Uterus (tissue), 4 donors: Measurements from ENCODE around the gene ZNF71. TPM values are rescaled to one million over a fixed set of nuclear protein-coding genes. Genes with fewer than 3 reads are reported as not detected.

Experiments
- DNase-seq, 2 donors: peaks; one replicate each; pipeline ENCODE4 v3.0.0-alpha.2; 2019 to 2020
- H3K27ac ChIP-seq, 2 donors: fragments of 200-600 bp; sonication (generic); 1 replicate in 1 of 2; 2 replicates in 1 of 2; pipeline ENCODE4 v1.5.1; 2016 to 2018
- H3K27me3 ChIP-seq, 2 donors: fragments of 200-600 bp; sonication (generic); one replicate each; pipeline ENCODE4 v1.5.1; 2018 to 2019; ENCODE audit warnings: control low read depth in 1 of 2
- H3K36me3 ChIP-seq, 2 donors: fragments of 200-600 bp; sonication (generic); one replicate each; pipeline ENCODE4 v1.5.1; 2019; ENCODE audit warnings: control low read depth in 1 of 2
- H3K4me1 ChIP-seq, 2 donors: fragments of 200-600 bp; sonication (generic); one replicate each; pipeline ENCODE4 v1.5.1; 2018 to 2019; ENCODE audit warnings: control low read depth in 1 of 2
- H3K4me3 ChIP-seq, 2 donors: fragments of 200-600 bp; sonication (generic); 1 replicate in 1 of 2; 2 replicates in 1 of 2; pipeline ENCODE4 v1.5.1; 2018 to 2019; ENCODE audit warnings: mild to moderate bottlenecking in 1 of 2
- H3K9me3 ChIP-seq, 2 donors: fragments of 200-600 bp; sonication (generic); one replicate each; pipeline ENCODE4 v1.5.1; 2019; ENCODE audit warnings: control low read depth in 1 of 2
- POLR2A ChIP-seq, 2 donors: fragments of 450-650 bp; IDR thresholded peaks; one replicate each; pipeline ENCODE4 v1.6.1; 2016; ENCODE audit warnings: antibody characterized with exemption in 2 of 2, mild to moderate bottlenecking in 1 of 2, moderate library complexity in 1 of 2
- intact Hi-C: fragments of 100-400 bp; cut with DNase I; formaldehyde crosslinking; loops from one replicate; pipeline ENCODE4 v1.15.1; 2023; ENCODE audit warnings: low total_unique reads
- total RNA-seq, 4 donors: library from RNA; depleted of rRNA in 3 of 4; stranded (reverse); fragments of >200 nt in 3 of 4; gene quantifications; one replicate each; pipeline versions ENCODE4 v1.1.0 to v1.2.4, GENCODE V29; 2014 to 2023
- TF ChIP-seq, protein P1 (sequence below), 4 experiments: fragments of 200-600 bp in 2 of 4; fragments of 450-650 bp in 2 of 4; sonication (generic) in 2 of 4; IDR thresholded peaks; one replicate each; pipeline ENCODE4 v1.5.1; 2016 to 2019; ENCODE audit warnings: antibody characterized with exemption in 4 of 4, mild to moderate bottlenecking in 2 of 4, moderate library complexity in 1 of 4
- donor health status: DM: yes; HTN: yes; CAD: no.

Gene ZNF71
- total RNA-seq, 4 donors from 2014 or later, result 10.3 to 31.3 (median 13.6) TPM

- H3K4me3 ChIP-seq, result no peak overlapping the region
- intact Hi-C loops, result loop anchor here (10.0 kb wide), 1 partner anchor 553 kb away; no protein-coding TSS in a partner anchor
- H3K4me1 ChIP-seq, result no peaks in the 10 kb centered on the region
- peak; percentile 23 to 35 for DNase-seq
- no peaks in the 10 kb centered on the region for H3K36me3 ChIP-seq
- H3K27ac ChIP-seq, result no peak overlapping the region
- H3K27me3 ChIP-seq, result peaks cover 0 to under 1% of the 10 kb centered on the region in 2 donors
- H3K9me3 ChIP-seq, result peaks cover 0 to 5% of the 10 kb centered on the region in 2 donors
- no peak for TF ChIP-seq POLR2A (IDR thresholded peaks at IDR 0.05)
- TF ChIP-seq, protein P1, sequence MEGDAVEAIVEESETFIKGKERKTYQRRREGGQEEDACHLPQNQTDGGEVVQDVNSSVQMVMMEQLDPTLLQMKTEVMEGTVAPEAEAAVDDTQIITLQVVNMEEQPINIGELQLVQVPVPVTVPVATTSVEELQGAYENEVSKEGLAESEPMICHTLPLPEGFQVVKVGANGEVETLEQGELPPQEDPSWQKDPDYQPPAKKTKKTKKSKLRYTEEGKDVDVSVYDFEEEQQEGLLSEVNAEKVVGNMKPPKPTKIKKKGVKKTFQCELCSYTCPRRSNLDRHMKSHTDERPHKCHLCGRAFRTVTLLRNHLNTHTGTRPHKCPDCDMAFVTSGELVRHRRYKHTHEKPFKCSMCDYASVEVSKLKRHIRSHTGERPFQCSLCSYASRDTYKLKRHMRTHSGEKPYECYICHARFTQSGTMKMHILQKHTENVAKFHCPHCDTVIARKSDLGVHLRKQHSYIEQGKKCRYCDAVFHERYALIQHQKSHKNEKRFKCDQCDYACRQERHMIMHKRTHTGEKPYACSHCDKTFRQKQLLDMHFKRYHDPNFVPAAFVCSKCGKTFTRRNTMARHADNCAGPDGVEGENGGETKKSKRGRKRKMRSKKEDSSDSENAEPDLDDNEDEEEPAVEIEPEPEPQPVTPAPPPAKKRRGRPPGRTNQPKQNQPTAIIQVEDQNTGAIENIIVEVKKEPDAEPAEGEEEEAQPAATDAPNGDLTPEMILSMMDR (IDR thresholded peaks at IDR 0.05), result no peak
These were observed 43.0 kb downstream of the ZNF71 start for GRCh38 chr19:56637976-56638555.

GRCh38 chr19:56639217-56639616, 44.1 kb downstream of the ZNF71 start:
- TF ChIP-seq, protein P1 (IDR thresholded peaks at IDR 0.05), result no peak
- TF ChIP-seq POLR2A (IDR thresholded peaks at IDR 0.05), result no peak
- Histone ChIP-seq H3K27ac (no peak overlapping the region), H3K4me3 (no peak overlapping the region), H3K36me3 (no peaks in the 10 kb centered on the region), H3K9me3 (peaks cover 0 to 5% of the 10 kb centered on the region in 2 donors), H3K27me3 (peaks cover 0 to 8% of the 10 kb centered on the region in 2 donors), H3K4me1 (no peaks in the 10 kb centered on the region)
- intact Hi-C loops, result loop anchor here (10.0 kb wide), 1 partner anchor 554 kb away; no protein-coding TSS in a partner anchor
- DNase-seq, result no peak

GRCh38 chr19:56642711-56643459, 47.8 kb downstream of the ZNF71 start, which contains the start of gene SMIM17:
Gene SMIM17 (plus strand): TSS chr19:56643159. CDS start chr19:56645668, 2,509 bp downstream.
- Histone ChIP-seq H3K27me3 (peaks cover 0 to 8% of the 10 kb centered on the region in 2 donors), H3K36me3 (no peaks in the 10 kb centered on the region), H3K9me3 (no peaks in the 10 kb centered on the region), H3K4me1 (no peaks in the 10 kb centered on the region), H3K4me3 (no peak within 1 kb of the TSS), H3K27ac (no peak within 1 kb of the TSS)
- TF ChIP-seq, protein P1 (IDR thresholded peaks at IDR 0.05), result no peak
- no peak for TF ChIP-seq POLR2A (IDR thresholded peaks at IDR 0.05)
- intact Hi-C loops, result no loop called here
- DNase-seq, result no peak

GRCh38 chr19:56643460-56643955, 48.4 kb downstream of the ZNF71 start:
- H3K27ac ChIP-seq, result no peak overlapping the region
- H3K27me3 ChIP-seq, result peaks cover 0 to 8% of the 10 kb centered on the region in 2 donors
- H3K36me3 ChIP-seq, result no peaks in the 10 kb centered on the region
- H3K9me3 ChIP-seq, result no peaks in the 10 kb centered on the region
- H3K4me1 ChIP-seq, result no peaks in the 10 kb centered on the region
- no peak overlapping the region for H3K4me3 ChIP-seq
- TF ChIP-seq, protein P1 (IDR thresholded peaks at IDR 0.05), result no peak
- TF ChIP-seq POLR2A (IDR thresholded peaks at IDR 0.05), result no peak
- intact Hi-C loops, result no loop called here
- no peak for DNase-seq

GRCh38 chr19:56654151-56654550, 59.0 kb downstream of the ZNF71 start:
- intact Hi-C loops, result no loop called here
- DNase-seq, result no peak
- H3K9me3 ChIP-seq, result no peaks in the 10 kb centered on the region
- no peak overlapping the region for H3K4me3 ChIP-seq
- no peaks in the 10 kb centered on the region for H3K4me1 ChIP-seq
- no peak overlapping the region for H3K27ac ChIP-seq
- TF ChIP-seq, protein P1 (IDR thresholded peaks at IDR 0.05), result no peak
- TF ChIP-seq POLR2A (IDR thresholded peaks at IDR 0.05), result no peak
- no peaks in the 10 kb centered on the region for H3K27me3 ChIP-seq
- no peaks in the 10 kb centered on the region for H3K36me3 ChIP-seq
